ENCODE data around the gene CYP19A1.

GRCh38 chr15:51181905-51182304, 156.5 kb downstream of the CYP19A1 start:
- TF ChIP-seq POLR2A (IDR thresholded peaks at IDR 0.05) (no peak), CTCF (IDR thresholded peaks at IDR 0.05) (no peak), POLR2AphosphoS5 (IDR thresholded peaks at IDR 0.05) (no peak)
